ENCODE measurements around the gene HOXA1.
"Not testable (repeated sequence)": the region's sequence is repeated elsewhere in the genome, so short reads cannot be mapped to it uniquely, and the experiment has no call there.

HOXA1 gene

GRCh38 chr7:27091941-27092818 is 3.6 kb downstream of the HOXA1 start:
- DNase-seq = no peak

DNA sequence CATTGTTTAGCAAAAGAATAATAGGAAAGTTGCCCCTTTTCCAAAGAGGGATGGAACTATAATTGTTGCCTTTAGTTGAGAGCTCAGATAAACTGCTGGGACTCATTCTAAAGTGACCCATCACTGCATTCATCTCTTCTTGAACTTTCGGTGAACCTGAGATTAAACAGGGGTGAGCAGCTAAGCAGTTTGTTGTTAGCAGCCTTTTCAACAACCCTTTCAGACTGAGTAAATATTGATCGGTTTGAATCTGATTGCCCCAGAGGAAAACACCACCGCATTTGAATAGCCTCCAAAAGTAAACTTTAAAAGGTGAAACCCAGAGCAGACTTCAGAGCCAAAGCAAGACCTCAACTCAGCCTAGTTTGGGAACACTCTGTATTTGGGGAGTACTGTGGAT is 4.7 kb downstream of the HOXA1 start:
- no peak for DNase-seq

DNA sequence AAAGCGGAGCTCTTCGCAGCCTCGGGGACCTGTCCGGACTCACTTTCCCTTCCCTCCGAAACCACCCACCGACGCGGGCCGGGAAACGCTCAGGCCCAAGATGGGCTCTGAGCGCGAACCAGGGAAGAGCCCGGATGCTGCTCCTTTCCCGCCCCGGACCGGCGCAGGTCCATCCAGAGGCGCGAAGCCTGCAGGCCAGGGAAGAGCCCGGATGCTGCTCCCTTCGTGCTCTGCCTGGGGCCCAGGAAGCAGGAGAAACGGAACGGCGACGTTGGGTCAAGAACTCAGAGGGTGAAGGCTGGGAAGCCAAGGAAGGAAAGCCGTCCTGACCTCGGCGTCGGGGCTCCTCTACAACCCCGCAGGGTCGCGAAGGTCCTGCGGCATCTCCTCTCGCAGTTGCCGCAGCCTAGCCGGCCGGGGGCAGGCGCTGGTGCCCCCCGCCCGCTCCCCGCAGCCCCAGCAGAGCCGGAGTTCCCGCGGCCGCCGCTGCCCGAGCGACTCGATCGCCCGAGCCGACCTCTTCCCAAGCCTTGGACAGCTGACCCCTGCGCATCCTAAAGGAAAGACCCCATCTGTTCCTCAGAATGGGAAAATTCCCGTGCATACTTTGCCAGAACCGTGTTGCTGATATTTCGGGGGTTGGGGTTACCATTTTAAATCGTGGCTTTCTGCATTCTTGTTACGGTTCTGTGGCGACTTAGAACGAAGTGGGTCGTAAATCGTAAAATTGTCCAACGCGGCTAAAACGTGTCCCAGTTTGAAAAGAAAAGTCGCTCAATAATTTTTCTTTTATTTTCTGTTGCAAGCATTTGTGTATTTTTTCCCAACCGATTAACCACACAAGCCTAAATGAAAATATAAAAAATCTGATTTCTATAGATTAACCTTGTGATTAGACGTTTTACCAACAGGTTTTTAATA is 7.5 kb downstream of the HOXA1 start:
- DNase-seq = no peak

- no peak for DNase-seq
Observed at GRCh38 chr7:27083646-27084045, 12.2 kb downstream of the HOXA1 start.

GRCh38 chr7:27082171-27082570 is 13.6 kb downstream of the HOXA1 start:
- DNase-seq = no peak

- DNase-seq = no peak
Observed at GRCh38 chr7:27080844-27081436, 14.9 kb downstream of the HOXA1 start.

GRCh38 chr7:27079234-27079975 is 16.4 kb downstream of the HOXA1 start:
- DNase-seq = no peak

GRCh38 chr7:27078616-27079233 is 17.1 kb downstream of the HOXA1 start:
- no peak for DNase-seq

DNA sequence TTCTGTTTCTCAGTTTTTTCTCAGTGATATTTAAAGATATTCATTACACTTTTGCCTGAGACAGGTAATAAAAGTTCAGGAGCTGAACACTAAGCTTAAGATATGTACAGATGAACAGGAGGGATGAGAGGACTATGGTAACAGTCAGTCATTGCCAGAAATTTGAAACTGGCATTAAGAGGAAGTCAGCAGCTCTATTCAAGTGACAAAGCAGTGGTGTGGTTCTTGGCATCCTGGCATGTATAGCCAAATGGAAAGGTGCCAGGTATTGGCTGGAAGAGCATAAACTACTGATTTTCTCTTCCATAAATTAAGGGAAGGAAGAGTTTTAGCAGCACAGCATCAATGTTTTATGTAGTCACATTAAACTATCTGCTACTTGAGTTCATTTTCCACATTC is 22.7 kb downstream of the HOXA1 start:
- DNase-seq = no peak

DNA sequence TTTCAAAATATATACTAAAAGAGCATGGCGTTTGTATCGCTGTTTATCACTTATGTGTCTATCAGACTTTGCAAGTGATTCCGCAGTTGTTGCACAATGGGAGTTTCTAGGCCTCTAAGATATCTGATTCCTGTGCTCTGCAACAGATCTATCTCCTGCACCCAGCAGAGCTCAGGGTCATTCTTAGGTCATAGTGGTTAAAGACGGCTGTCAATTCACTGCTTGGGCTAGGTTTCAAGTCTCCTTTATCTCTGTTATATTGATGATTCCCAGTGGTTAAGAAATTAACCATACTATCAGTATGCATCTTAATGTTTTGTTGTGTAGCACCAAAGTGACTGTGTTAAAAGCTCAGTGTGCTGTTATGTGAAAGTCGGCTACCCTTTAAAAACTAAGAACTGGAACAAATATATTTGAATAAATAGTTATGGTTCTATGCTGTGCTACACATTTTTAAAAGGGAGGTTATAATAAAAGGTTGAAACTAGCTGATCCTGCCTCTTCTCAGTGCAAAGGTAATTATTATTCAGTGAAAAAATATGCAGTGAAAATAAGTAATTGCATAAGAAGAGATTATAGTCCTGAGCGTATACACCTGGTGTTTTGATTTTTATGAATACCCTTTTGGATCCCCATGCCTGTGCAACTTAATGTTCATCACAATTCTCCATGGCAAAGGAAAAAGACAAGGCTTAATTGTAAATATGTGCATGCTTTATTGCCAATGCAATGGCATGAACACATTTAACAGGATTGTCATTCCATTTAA is 24.0 kb downstream of the HOXA1 start:
- DNase-seq = no peak

GRCh38 chr7:27068259-27068658 is 27.5 kb downstream of the HOXA1 start:
- DNase-seq = no peak

- no peak for DNase-seq
Observed at GRCh38 chr7:27066148-27066547, 29.7 kb downstream of the HOXA1 start.

- DNase-seq = no peak
Observed at GRCh38 chr7:27065709-27066108, 30.1 kb downstream of the HOXA1 start.

DNA sequence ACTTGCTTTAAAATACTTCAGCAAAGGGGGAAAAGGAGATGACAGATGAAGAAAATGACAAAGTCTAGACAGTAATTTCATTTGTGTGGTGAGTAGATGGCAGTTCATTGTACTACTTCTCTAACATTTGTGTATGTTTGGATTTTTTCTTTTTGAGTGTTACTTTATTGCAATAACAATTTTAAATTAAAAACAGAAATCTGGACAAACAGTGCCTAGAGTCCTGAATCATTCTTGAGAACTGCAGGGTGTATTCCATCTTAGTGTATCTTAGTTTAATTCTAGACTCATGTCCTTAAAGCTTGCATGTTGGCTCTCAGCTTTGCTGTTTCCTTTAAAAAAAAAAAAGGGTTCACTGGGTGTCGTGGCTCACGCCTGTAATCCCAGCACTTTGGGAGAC is 31.1 kb downstream of the HOXA1 start:
- no peak for DNase-seq

GRCh38 chr7:27064159-27064558 is 31.6 kb downstream of the HOXA1 start:
- no peak for DNase-seq

DNA sequence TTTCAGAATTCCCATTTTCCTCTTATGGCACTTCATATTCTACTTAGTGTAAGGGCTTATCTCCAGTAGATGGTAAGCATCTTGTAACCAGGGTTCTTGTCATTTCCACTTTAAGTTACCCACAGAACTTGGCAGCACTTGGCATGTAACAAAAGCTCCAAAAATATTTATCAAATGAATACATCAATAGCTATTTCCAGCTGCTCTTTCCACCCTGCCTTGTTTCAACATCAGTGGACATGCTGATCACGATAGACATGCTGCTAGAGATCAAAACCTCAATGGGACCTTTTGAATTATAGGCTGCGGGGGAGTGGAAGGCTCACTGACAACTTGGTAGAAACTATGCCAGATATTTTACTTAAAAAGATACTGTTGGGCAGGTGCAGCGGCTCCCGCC is 32.9 kb downstream of the HOXA1 start:
- no peak for DNase-seq

GRCh38 chr7:27053153-27053552 is 42.6 kb downstream of the HOXA1 start:
- no peak for DNase-seq

DNA sequence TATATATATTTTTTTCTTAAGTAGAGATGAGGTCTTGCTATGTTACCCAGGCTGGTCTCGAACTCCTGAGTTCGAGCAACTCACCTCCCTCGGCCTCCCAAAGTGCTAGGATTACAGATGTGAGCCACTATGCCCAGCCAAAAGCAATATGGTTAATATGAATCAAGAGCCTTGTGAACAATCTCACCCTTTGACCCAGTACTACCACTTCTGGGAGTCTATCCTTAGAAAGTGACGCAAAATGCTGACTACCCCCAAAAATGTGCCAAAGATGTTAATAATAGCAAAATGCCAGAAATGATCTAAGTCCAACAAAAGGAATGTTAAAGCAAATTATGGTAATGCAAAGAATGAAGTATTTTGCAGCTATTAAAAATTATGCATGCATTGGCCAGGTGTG is 44.3 kb downstream of the HOXA1 start:
- DNase-seq = no peak

- DNase-seq = no peak
Observed at GRCh38 chr7:27048438-27048837, 47.4 kb downstream of the HOXA1 start.

- no peak for DNase-seq
Observed at GRCh38 chr7:27046854-27047549, 48.8 kb downstream of the HOXA1 start.

DNA sequence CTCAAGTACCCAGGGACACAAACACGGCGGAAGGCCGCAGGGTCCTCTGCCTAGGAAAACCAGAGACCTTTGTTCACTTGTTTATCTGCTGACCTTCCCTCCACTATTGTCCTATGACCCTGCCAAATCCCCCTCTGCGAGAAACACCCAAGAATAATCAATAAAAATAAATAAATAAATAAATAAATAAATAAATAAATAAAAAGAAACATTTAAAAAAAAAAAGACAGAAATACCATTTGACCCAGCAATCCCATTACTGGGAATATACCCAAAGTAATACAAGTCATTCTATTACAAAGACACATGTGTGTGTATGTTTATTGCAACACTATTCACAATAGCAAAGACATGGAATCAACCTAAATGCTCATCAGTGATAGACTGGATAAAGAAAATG is 49.8 kb downstream of the HOXA1 start:
- DNase-seq = not testable (repeated sequence)

Measured in hippocampal formation (tissue), 2 donors.